Loucy (cell line): ENCODE measurements around the gene MGMT.

ENCODE experiments used
- H2AFZ ChIP-seq: fragments of 200-600 bp; sonication (generic); 2 replicates; pipeline ENCODE4 v1.6.0; 2016; ENCODE audit warnings: antibody characterized with exemption, mild to moderate bottlenecking, low read length, moderate library complexity
- H3F3A ChIP-seq: fragments of 200-600 bp; 2 replicates; pipeline ENCODE4 v1.6.0; 2016; ENCODE audit warnings: antibody characterized with exemption, low read depth, mild to moderate bottlenecking
- H3K27me3 ChIP-seq: fragments of 200-600 bp; sonication (generic); 2 replicates; pipeline ENCODE4 v1.6.1; 2014; ENCODE audit warnings: low read length, mild to moderate bottlenecking; ENCODE audit not compliant: insufficient read depth, poor library complexity, severe bottlenecking
- H3K36me3 ChIP-seq: fragments of 200-600 bp; sonication (generic); 2 replicates; pipeline ENCODE4 v1.6.1; 2016; ENCODE audit warnings: low read length; ENCODE audit not compliant: insufficient read depth
- H3K4me1 ChIP-seq: fragments of 200-600 bp; sonication (generic); 2 replicates; pipeline ENCODE4 v1.5.1; 2014; ENCODE audit warnings: low read length, mild to moderate bottlenecking; ENCODE audit not compliant: insufficient read depth, poor library complexity, severe bottlenecking
- H3K4me2 ChIP-seq: fragments of 200-600 bp; sonication (generic); 2 replicates; pipeline ENCODE4 v1.6.0; 2014; ENCODE audit warnings: antibody characterized with exemption, low read length, low read depth, mild to moderate bottlenecking; ENCODE audit not compliant: poor library complexity, severe bottlenecking
- H3K4me3 ChIP-seq: fragments of 200-600 bp; sonication (generic); 2 replicates; pipeline ENCODE4 v1.5.1; 2014; ENCODE audit warnings: low read length, mild to moderate bottlenecking, mixed read lengths; ENCODE audit not compliant: poor library complexity, severe bottlenecking
- H3K79me2 ChIP-seq: fragments of 200-600 bp; sonication (generic); 2 replicates; pipeline ENCODE4 v1.6.1; 2014; ENCODE audit warnings: low read length; ENCODE audit not compliant: insufficient read depth
- H3K9ac ChIP-seq: fragments of 200-600 bp; sonication (generic); 2 replicates; pipeline ENCODE4 v1.6.0; 2014; ENCODE audit warnings: mild to moderate bottlenecking, low read depth, low read length, moderate library complexity; ENCODE audit not compliant: poor library complexity, severe bottlenecking
- H3K9me2 ChIP-seq: fragments of 200-600 bp; sonication (generic); replicated peaks from 2 replicates; pipeline ENCODE4 v1.6.1; 2016; ENCODE audit warnings: low read depth, low read length, mixed read lengths
- H3K9me3 ChIP-seq: fragments of 200-600 bp; sonication (generic); 2 replicates; pipeline ENCODE4 v1.6.1; 2014; ENCODE audit warnings: mild to moderate bottlenecking, antibody characterized with exemption, low read length, low read depth; ENCODE audit not compliant: insufficient read depth
- H4K20me1 ChIP-seq: fragments of 200-600 bp; sonication (generic); 2 replicates; pipeline ENCODE4 v1.6.0; 2014; ENCODE audit warnings: antibody characterized with exemption, low read length, mild to moderate bottlenecking; ENCODE audit not compliant: insufficient read depth, poor library complexity, severe bottlenecking
- CTCF ChIP-seq: fragments of 200-600 bp; sonication (generic); conservative IDR thresholded peaks from 2 replicates; pipeline ENCODE4 v1.5.1; 2014; ENCODE audit warnings: mild to moderate bottlenecking, antibody characterized with exemption, low read length
- EZH2phosphoT487 ChIP-seq: fragments of 200-600 bp; IDR thresholded peaks from 2 replicates; pipeline ENCODE4 v1.6.1; 2018; ENCODE audit warnings: antibody characterized with exemption, mild to moderate bottlenecking, moderate library complexity, borderline replicate concordance

The MGMT gene

GRCh38 chr10:129716211-129716681 is 249.2 kb downstream of the MGMT start:
- Histone ChIP-seq H3K9ac (no peak overlapping the region), H3K27me3 (no peaks in the 10 kb centered on the region), H3K79me2 (no peaks in the 10 kb centered on the region), H3K4me2 (no peak overlapping the region), H4K20me1 (no peaks in the 10 kb centered on the region), H3K4me3 (no peak overlapping the region), H3F3A (no peaks in the 10 kb centered on the region), H3K36me3 (no peaks in the 10 kb centered on the region), H2AFZ (no peak overlapping the region), H3K9me3 (no peaks in the 10 kb centered on the region), H3K9me2 (no peaks in the 10 kb centered on the region), H3K4me1 (no peaks in the 10 kb centered on the region)
- TF ChIP-seq EZH2phosphoT487 (no peak), CTCF (no peak)

GRCh38 chr10:129716881-129717280 is 249.8 kb downstream of the MGMT start:
- Histone ChIP-seq H3K9ac (no peak overlapping the region), H3K9me2 (no peaks in the 10 kb centered on the region), H3K4me3 (no peak overlapping the region), H3K4me1 (no peaks in the 10 kb centered on the region), H3K4me2 (no peak overlapping the region), H4K20me1 (no peaks in the 10 kb centered on the region), H3K36me3 (no peaks in the 10 kb centered on the region), H3F3A (no peaks in the 10 kb centered on the region), H3K9me3 (no peaks in the 10 kb centered on the region), H3K27me3 (no peaks in the 10 kb centered on the region), H2AFZ (no peak overlapping the region), H3K79me2 (no peaks in the 10 kb centered on the region)
- no peak for TF ChIP-seq EZH2phosphoT487
- TF ChIP-seq CTCF = no peak

- no peaks in the 10 kb centered on the region for H3K4me1 ChIP-seq
- H3K4me3 ChIP-seq = no peak overlapping the region
- H3K27me3 ChIP-seq = no peaks in the 10 kb centered on the region
- no peaks in the 10 kb centered on the region for H3F3A ChIP-seq
- peaks cover 3% of the 10 kb centered on the region; the same call in 1 of the 2 replicates for H3K36me3 ChIP-seq
- H3K9me3 ChIP-seq = 0 out of 2 replicates have a peak, but pooled peaks cover 3% of the 10 kb centered on the region
- H3K4me2 ChIP-seq = no peak overlapping the region
- no peaks in the 10 kb centered on the region for H3K79me2 ChIP-seq
- TF ChIP-seq CTCF (no peak), EZH2phosphoT487 (no peak)
- H4K20me1 ChIP-seq = no peaks in the 10 kb centered on the region
- H2AFZ ChIP-seq = no peak overlapping the region
- H3K9ac ChIP-seq = no peak overlapping the region
- H3K9me2 ChIP-seq = no peaks in the 10 kb centered on the region
Measured at GRCh38 chr10:129717816-129718547, 250.9 kb downstream of the MGMT start.
